Lung microvascular endothelial cell (primary cell): ENCODE measurements around the gene PTMA. TPM values are rescaled to one million over a fixed set of nuclear protein-coding genes. Genes with fewer than 3 reads are reported as not detected.
"Not testable (repeated sequence)": the region's sequence is repeated elsewhere in the genome, so short reads cannot be mapped to it uniquely, and the experiment has no call there.

Source experiments
- DNase-seq, 2 donors: peaks; one replicate each; pipeline versions ENCODE4 v3.0.0 to v3.0.0-alpha.2; 2010; ENCODE audit warnings: low read depth in 2 of 2
- total RNA-seq: library from RNA; depleted of rRNA; stranded (reverse); fragments of >200 nt; gene quantifications from 2 replicates; pipeline ENCODE4 v1.2.1, GENCODE V29; 2014

The PTMA gene, protein sequence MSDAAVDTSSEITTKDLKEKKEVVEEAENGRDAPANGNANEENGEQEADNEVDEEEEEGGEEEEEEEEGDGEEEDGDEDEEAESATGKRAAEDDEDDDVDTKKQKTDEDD
- 822 and 928 TPM in 2 replicates for total RNA-seq

DNA sequence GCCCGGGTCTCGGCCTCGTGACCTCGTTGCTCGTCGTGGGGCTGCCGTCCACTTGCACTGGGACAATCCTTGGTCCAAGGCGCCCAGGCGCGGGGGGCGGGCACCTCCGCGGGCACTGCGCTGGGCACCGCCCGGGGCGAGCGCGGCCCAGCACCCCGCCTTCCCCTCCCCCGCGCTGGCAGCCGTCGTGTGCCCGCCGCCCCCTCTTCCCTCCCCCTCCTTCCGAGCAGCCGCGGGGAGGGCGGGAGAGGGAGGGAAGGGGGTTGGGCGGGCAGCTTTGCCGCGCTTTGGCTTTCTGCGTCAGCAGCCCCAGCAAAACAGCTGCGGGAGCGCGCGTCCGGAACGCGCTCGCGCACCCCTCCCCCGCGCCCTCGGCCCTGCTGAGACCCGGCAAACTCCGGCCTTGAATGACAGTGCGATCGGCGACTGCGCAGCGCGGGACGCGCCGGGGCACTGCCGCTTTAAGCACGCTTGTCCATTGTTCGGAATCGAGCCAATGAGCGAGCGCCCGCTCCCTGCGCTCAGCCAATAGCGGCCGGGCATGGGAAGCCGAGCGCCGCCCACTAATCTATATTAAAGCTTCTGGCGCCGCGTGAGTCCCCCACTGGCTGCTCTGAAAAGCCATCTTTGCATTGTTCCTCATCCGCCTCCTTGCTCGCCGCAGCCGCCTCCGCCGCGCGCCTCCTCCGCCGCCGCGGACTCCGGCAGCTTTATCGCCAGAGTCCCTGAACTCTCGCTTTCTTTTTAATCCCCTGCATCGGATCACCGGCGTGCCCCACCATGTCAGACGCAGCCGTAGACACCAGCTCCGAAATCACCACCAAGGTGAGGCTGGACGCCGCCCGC lies at the start of gene PTMA:
Gene PTMA (plus strand): TSS at position 599 of the 846 bp plus-strand sequence. CDS start 182 bp downstream, at position 781.
- peak; percentile 100 for DNase-seq

DNA sequence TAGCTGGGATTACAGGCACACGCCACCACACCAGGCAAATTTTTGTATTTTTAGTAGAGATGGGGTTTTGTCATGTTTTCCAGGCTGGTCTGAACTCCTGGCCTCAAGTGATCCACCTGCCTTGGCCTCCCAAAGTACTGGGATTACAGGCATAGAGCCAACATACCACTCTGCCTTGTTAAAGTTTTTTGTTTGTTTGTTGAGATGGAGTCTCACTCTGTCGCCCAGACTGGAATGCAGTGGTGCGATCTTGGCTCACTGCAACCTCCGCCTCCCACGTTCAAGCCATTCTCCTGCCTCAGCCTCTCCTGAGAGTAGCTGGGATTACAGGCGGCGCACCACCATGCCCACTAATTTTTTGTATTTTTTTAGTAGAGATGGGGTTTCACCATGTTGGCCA lies 48.3 kb upstream of the PTMA start:
- not testable (repeated sequence) for DNase-seq

DNA sequence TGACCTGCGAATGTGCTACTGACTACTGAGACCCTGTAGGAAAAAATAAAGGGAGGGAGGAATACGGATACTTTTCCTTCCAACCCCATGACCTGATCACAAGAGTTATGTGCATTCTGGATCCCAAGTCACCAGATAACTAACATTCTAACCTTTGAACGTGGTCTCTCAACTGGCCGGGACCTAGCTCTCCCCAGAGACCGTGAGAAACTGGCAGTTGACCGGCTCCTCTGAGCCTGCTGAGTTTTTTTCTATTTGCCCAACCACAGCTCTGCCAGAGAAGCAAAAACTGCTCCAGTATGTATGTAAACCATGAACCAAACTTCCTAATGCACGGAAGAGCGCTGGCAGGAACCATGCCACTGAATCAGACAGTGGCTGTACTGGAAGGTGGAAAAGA lies 47.5 kb upstream of the PTMA start:
- DNase-seq = no peak

DNA sequence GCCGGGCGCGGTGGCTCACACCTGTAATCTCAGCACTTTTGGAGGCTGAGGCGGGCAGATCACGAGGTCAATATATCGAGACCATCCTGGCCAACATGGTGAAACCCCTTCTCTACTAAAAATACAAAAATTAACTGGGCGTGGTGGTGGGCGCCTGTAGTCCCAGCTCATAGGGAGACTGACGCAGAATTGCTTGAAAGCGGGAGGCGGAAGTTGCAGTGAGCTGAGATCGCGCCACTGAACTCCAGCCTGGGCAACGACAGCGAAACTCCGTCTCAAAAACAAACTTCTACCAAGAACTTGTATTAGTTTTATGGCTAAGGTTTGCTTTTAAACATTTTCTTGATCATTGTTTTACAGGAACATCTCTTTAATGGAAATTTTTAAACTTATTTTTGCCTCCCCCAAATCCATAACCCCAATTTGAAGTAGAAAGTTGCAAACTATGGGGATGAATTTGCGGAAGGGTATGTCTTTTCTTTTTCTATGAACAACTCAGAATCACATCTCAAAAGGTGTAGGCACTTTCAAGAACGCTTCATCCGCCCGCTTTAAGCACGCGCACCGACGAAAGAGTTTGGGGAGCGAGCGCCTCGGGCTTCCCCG lies 46.8 kb upstream of the PTMA start:
- DNase-seq = no peak

DNA sequence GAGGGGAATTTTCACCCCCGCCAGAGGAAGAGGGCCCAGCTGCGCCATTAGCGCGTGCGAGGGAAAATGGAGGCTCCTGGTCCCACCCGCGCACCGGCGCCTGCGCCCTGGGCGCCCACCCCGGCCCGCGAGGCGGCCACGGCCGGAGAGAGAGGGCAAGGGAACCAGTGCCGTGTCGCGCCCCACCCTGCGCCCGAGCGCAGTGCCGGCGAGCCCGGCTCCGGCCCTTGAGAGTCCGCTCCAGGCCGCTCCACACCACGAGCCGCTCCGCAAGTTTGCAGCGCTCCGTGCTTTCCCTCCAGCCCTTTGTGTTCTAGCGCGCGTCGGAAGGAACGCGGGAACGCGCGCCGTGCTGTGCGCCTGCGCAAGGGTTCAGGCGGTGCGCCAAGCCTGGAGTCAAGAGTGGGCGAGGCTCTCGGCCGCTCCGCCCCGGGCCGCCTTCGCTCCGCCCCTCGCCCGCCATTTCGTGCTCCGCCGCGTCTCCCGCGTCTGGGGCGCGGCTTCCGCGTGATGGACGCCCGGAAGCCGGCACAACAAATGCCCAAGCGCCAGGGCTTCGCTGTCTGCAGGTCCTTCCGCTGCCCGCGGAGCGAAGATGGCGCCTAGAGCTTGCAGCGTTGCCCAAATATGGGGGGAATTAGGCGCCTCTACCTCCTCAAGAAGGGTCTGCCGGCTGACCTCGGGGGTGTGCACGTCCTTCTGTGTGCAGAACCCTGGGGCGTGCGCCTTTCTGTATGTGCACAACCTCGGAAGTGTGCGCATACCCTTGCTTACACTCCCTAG lies 46.1 kb upstream of the PTMA start:
- DNase-seq = peak; percentile 98 to 99

DNA sequence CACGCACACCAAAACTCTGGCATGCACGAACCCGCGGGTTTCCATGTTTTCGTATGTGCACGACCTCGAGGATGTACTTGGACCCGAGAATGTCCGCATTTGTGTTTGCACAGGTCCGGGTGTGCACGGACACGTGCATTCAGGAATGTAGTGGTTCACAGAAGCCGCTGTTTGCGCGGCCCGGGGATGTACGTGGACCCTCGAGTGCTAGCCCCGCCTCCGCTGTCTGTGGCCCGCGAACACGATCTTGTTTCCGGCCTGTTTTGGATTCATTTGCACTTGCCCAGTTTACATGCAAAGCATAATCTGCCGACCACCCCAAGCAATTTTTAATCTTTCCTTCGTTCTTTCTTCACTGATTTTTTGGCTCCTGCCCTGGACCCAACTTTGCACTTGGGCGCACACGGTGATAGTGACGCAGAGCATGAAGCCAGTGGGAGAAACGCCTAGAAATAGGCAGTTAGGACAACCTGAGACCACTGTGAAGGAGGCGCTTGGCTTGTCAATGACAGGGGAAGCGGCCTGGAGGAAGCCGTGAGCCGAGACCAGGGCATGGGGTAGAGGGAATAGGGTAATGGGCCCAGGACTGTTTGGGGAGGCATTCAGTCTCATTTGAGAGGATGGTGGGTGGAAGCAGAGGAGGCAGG lies 45.4 kb upstream of the PTMA start:
- DNase-seq = no peak

DNA sequence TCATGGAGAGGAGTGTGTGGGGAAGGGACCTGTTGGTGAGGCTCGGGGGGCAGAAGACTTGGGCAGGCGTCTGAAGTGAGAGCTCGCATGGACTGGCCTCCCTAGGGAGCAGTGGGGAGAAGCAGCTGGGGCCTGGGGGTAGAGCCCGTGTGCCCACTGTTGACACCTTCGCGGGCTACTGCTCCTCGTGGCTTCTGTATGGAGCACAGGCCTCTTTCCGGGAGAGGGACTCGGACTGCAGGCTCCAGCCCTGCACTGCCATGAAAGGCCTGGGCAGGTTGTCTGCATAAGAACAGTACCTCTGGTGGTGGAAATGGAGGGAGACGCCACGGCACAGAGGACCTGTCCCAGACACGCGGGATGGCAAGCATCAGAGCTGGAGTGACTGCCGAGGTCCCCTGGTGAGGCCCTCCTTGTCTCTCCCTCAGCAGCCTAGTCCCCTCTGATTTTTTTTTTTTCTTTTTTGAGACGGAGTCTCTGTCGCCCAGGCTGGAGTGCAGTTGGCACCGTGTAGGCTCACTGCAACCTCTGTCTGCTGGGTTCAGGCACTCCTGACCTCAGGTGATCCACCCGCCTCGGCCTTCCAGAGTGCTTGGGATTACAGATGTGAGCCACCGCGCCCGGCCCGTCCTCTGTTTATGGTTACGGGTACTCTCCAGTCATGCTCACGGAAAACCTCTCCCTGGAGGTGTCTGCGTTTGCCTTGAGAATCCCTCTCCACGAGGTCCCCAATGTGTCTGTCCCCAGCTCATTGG lies 44.7 kb upstream of the PTMA start:
- no peak for DNase-seq

DNA sequence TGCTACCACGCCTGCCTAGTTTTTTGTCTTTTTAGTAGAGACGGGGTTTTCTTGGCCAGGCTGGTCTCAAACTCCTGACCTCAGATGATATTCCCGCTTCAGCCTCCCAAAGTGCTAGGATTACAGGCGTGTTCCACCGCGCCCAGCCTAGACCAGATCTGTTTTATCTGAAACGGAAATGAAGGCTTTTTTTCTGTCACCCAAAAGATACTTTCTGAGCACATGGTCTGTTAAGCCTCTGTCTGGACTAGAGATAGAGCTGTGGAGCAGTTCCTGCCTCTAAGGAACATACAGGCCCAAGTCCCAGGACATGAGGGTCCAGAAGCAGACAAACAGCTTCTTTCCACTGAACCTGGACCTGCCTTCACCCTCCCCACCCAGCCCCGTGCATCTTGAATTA lies 43.6 kb upstream of the PTMA start:
- no peak for DNase-seq

DNA sequence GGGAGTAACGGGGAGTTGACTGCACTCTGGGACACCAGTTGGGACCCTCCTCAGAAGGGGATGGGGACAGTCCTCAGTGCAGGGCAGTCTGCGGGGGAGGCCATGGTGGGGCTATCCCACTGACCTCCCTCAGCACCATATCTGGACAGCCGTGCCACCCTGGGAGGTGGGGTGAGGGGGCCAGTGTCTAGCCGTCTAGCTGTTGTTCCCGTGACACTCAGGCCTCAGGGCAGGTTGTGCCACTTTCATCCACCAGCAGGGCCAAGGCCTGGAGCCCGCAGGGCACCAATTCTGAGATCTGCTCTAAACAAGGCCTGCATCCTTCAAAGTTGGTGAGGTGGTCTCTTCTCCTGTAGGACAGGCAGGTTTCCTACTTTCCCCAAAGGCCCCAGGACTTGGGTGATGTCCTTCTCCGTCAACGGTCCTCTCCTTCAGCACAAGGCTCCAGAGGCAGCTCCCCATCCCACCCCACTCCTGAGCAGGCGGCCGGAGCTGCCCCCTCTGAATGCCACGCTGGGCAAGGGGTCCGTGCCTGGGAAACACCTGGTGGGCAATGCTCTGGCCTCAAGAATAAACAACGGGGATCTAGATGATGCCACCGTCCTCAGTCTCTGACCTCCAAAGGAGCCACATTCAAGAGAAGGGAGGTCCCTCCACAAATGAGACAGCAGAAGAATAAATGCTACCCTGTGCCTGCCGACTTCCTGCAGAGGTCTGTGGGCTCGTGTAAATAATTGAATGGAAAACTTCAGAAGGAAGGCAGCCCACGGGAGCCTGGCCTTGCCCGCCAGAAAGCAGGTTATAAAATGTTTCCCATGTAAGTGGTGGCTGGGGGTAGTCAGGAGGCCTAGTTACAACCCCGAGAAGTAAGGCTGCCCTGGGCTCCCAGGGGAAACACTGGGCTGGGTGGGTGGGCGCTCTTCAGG lies 42.8 kb upstream of the PTMA start:
- peak in 1 of 2 donors; percentile 32 for DNase-seq

DNA sequence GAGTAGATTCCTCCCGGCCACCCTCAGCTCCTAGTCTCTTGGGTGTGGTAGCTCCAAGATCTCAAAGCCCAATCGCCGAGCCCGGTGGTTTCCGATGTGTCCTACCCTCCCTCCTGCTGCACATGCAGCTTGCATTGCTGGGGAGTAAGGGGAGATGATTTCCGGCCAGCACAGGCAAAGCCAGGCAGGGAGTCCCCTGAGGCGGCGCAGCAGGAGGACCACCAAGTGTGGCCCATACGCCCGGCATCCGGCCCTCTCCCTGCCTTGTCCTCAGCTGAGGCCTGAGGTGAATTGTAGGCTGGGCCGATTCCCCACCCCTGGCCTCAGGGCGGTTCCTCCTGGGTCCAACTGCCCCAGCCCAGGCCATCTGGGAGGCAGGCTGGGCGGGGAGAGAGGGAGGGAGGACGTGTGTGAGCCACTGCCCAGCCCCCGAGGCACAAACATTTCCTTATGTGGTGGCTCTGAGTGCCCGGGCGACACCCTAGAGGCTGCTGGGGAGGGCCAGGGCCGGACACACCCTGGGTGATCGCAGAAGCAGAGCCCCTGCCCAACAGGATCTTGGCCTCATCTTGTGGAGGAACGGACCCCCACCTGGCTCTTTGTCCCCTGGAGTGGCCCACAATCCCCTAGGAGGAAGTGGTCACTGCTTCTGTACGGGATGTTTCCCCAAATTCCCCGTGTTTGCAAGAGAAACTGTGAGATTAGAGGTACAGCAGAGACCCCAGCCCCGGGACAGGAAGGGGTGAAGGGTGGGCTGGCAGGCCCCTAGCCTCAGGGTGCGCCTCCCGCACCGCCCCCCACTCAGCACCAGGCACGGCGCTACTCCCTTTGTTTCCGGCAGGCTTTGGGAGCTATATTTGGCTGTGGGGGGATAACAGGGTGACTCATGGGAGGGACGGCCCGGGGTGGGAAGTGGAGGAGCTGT lies 41.9 kb upstream of the PTMA start:
- peak; percentile 74 to 82 for DNase-seq

DNA sequence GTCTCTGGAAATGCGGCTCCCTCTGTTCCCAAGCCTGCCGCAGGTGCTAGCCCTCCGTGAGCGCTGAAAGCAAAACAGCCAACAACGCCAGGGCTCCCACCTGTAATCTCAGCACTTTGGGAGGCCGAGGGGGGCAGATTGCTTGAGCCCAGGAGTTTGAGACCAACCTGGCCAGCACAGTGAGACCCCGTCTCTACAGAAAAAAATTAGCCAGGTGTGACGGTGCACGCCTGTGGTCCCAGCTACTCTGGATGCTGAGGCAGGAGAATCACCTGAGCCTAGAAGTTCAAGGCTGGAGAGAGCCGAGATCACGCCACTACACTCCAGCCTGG lies 41.3 kb upstream of the PTMA start:
- DNase-seq = no peak

DNA sequence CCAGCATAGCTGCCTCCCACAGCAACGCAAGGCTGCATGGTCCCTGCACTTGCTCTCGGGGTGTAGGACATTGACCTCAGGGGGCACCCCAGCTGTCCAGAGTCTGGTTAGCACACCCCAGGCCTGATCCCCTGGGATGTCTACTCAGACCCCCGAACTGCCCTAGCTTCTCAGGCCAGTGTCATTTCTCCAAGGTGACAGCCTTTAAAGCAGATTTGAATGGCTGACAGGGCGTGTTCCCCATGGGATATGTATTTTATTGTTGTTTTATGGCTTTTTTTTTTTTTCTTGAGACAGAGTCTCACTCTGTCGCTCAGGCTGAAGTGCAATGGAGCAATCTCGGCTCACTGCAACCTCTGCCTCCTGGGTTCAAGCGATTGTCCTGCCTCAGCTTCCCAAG lies 40.8 kb upstream of the PTMA start:
- DNase-seq = no peak

DNA sequence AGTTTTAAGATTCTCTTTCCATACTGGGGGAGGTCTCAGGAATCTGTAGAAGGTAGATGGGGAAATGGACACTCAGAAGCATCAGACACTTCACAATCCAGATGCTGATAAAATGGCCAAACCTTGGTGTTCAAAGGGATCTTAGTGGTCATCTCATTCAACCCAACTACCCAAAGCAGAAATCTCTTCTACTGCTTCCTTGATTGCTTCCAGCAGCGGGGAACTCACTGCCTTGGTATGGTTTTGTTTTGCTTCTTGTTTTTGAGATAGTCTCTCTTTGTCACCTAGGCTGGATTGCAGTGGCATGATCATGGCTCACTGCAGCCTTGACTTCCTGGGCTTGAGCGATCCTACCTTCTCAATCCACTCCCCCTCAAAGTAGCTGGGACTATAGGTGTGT lies 39.3 kb upstream of the PTMA start:
- DNase-seq = no peak

DNA sequence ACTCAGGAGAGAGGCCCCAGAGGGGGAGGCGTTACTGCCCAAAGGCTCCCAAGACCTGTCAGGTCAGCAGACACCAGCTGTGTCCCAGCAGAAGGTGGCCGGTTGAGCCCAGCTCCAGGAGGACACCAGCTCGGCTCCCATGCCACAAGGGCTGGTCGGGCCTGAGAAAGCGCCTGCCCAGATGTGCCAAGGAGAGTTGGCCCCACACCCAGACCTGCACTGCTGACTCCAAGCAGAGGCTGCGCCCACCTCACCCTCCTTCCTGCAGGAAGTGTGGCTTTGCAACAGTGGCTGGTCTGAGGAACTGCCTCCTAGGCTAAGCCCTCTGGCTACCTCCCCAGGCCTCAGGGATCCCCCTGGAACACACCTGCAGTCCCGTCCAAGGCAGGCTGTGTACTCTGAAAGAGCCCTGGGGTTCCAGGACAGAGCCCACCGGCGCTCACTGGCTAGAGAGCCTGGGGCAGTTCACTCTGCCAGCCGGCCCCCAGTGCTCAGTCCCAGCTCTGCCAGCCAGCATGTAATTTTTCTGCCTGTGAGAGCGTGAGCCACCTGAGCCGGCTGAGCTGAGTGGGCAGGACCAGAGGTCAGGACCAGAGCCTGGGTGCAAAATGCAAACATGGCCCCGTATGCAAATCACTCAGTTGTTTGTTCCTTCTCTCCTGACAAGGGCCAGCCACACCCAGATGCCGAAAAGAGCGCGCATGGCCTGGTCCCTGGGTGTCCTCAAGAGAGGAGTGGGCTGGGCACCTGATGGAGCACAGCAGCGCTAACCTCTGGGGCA lies 36.9 kb upstream of the PTMA start:
- DNase-seq = no peak

DNA sequence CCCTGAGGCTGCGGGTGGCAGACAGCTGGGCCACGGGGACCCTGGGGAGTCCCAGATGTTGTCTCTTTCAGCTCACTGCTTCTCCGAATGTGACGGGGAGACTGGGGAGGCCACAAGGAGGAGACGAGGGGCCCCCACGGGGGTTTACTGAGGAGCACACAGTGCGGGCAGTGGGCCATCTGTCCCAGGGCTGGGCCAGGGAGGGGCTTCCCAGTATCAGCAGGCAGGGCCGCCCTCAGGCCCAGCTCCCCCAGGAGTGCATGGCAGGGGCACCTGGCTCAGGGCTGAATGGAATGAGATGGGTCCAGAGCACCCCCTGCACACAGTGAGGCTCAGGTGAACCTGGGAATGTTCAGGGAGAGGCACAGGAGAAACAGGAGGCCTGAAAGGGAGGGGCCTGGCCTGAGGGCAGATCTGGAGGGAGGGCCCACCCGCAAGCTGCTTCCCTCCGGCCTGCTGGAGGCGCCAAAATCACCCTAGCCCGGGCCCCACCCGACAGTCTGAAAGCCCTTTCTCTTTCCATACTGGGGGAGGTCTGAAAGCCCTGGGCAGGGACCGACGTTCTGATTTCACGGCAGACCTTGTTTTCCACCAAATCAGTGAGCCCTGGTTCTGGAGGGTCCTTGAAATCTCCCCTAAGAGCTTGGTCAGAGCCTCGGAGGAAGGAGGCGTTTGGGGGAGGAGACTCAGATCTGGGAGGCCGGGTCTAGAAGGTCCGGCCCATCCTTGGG lies 35.5 kb upstream of the PTMA start:
- peak; percentile 73 to 78 for DNase-seq

DNA sequence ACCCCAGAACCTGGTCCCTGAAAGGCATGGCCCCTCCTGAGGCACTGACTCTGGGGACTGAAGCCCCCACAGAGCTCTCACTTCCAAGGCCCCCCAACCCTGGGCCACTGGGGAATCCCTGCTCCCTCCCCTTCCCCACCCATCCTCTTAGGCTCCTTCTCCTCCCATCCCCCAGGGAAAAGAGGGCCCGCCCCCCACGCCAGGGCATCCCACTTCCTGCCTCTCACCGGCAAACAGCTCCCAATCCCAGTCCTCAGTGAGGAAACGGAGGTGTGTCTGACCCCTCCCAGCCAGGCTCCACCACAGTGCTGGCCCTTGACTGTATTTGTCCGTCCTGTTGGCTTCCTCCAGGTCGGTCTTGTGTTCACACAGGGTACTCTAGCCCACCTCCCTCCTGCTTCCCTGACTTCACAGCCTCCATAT lies 35.0 kb upstream of the PTMA start:
- peak; percentile 47 to 63 for DNase-seq
